ENCODE data around the gene METAP1D. TPM values are rescaled to one million over a fixed set of nuclear protein-coding genes. Genes with fewer than 3 reads are reported as not detected.
"Not testable (repeated sequence)": the region's sequence is repeated elsewhere in the genome, so short reads cannot be mapped to it uniquely, and the experiment has no call there.

METAP1D gene
- total RNA-seq, 1 experiment from 2014 or later: 6.9 TPM

DNA sequence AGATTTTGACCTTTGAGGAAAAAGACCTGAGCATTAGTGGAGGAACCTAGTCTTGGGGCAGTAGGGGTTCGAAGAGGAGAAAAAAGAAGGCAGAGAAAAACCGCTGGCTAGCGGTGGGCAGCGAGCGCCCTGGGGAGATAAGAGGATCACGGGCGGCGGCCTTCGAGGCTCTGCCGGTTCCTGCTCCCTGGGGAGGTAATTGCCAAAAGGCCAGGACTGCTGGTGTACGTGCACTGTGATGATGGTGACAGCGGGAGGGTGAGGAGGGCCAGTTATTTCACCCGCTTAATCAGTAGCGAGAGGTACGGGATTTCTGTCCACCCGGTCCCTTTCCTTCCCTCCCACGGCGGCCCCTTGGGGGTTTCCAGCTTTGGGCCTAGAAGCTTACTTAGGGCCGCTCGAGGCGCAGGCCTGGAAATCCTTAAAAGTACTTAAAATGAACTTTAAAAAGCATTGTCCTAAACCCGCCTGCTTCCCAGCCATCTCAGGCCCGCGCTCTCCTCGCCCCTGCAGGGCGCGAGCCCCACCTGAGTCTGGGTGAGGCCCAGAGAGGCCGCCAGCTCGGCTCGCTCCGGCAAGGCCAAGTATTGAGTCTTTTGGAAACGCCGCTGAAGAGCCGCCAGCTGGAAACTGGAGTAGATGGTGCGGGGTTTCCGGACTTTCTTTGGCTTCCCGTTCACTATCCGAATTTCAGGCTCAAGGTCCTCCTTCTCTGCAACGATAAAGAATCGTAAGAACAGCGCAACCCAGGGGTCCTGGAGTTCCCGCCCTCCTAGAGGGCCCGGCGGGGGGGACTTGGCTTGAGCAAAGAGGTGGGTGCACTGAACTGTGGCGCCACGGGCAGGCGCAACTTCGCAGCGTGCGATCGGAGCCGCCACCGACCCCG, 101.4 kb downstream of the METAP1D start:
- DNase-seq: no peak
- Histone ChIP-seq H3K4me3 (peak overlapping the region; percentile 67), H3K36me3 (no peaks in the 10 kb centered on the region), H3K27me3 (no peaks in the 10 kb centered on the region), H3K9me3 (no peaks in the 10 kb centered on the region)

DNA sequence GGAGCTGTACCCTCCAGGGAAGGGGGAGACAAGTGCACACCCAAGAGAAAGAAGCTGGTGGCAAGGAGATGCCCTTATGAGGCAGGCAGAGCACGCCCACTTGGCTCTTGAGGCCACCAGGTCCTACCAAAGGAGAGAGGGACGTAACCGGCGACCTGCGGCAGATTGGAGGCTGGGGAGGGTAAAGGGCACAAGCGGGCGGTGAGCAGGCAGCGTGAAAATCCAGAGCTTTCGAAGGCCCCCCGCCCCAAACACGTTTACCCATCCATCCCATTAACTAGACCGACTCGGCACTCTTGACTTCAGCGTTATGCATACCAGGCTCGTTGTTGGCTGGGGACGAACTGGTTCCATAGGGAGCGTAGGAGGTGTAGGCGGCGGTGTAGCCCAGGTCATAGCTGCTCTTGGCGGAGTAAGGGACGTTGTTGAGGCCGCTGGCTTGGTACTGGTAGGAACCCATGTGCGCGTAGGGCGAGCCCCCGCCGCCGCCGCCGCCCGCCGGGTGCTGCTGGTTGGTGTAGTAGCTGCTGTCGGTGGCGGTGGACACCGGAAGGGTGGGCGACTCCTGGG, 102.2 kb downstream of the METAP1D start:
- no peaks in the 10 kb centered on the region for H3K27me3 ChIP-seq
- no peaks in the 10 kb centered on the region for H3K36me3 ChIP-seq
- H3K4me3 ChIP-seq: peak overlapping the region; percentile 67
- no peaks in the 10 kb centered on the region for H3K9me3 ChIP-seq
- no peak for DNase-seq

DNA sequence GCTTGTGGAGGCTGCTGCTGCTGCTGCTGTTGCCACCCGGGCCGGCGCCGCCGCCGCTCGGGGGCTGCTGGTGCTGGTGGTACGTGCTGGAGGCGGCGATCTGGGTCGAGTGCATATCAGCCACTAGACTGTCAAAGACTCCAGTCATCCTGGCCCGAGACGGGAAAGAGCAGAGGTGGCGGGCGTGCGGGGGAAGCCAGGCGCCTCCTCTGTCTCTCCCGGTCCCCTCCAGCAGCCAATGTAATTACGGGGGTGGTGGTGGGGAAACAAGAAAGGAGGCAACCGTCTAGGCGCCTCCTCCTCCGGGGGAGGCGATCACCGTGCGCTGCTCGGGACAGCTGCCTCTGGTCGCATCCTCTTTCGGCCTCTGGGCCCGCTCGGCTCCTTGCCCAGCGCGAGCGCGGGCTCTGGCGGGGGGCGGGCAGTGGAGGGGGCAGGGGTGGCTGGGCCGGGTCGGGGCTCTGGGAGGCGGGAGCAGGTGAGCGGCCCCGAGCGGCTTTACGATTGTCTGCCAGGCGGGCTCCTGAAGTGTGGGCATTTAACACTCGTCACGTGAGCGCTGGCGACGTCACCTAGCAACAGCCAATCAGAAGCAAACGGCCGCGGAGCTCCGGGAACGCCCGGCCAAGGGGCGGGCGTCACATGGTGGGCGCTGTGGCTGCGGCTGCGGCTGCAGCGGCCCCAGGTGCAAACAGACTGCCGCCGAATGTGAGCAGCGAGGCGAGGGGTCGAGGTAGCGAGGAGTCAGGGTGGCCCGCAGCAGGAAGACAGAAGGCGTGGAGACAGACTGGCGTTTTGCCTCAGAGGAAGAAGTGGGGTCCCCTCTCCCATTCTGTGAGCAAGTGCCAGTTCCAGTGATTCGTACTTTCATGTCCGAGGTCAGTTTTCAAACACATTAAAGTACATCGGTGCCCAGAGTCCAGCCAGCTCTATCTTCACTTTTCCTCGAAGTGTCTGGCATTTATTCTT, 102.9 kb downstream of the METAP1D start, which contains the start of gene DLX2:
DLX2 (minus strand) TSS at position 510 of the 969 bp plus-strand sequence; CDS start at position 148, 362 bp downstream.
- DNase-seq: peak; percentile 93
- H3K36me3 ChIP-seq: no peaks in the 10 kb centered on the region
- peak within 1 kb of the TSS; percentile 67 for H3K4me3 ChIP-seq
- no peaks in the 10 kb centered on the region for H3K9me3 ChIP-seq
- H3K27me3 ChIP-seq: no peaks in the 10 kb centered on the region

DNA sequence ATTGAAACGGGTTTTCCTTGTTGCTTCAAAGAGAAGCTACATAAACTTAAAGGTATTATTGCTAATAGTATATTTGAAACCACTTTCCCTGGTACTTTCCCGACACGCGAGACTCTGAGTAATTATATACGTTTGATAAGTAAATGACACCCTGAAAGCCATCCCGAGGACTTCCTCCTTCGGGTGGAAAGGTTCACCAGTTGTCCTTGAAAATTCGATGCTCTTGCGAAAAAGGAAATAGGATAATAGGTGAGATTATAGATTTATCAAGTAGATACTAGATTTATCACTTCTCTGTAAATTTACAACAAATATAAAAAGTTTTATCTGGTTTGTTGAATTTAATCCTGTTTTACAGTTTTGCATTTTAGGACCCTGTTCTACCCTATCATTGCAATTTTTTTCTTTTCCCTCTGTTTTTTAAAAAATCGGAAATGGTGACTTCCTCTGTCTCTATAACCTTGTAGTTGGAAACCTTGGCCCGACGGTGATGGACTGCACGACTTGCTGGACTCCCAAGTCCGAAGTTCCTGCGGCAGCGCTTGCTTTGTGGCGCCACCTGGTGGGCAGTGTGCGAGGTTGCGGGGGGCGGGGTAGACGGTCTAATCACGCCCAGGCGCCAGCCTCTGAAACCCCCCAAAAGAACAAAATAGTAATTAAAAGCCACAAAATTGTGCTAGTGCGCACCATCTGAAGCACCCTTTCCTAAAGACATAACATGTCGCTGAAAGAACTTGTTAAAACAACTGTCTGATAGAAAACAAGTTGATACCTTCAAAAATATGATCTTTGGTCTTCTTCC, 103.9 kb downstream of the METAP1D start:
- Histone ChIP-seq H3K36me3 (no peaks in the 10 kb centered on the region), H3K9me3 (no peaks in the 10 kb centered on the region), H3K4me3 (peak overlapping the region; percentile 67), H3K27me3 (no peaks in the 10 kb centered on the region)
- peak; percentile 82 for DNase-seq

DNA sequence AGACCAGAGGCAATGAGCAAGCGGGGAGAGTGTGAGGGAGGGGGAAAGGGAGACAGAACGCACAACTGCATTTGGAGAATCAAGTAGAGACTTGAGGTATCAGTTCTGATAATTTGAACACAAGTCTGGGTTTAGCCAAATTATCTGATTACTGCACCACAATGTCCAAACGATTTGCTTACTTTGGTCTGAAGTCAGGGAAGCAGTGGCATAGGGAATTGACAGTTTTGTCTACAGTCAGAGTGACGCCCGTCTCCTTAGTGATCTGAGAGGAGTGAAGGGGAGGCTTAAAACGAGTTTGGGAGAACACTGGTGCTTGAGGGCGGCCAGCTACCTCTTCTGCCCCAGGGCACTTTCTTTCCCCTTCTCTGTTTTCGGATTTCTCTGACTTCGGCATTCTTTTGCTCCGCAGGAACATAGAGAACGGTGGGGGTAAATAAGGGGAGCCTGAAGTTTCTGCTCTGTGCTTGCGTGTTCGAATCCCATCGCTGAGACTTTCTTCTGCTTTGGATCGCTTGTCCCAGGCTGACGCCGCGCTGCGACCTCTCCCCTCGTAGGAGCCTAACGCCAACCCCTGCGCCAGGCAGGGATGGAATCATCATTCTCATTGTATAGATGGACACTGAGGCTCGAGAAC, 105.8 kb downstream of the METAP1D start:
- H3K4me3 ChIP-seq: peak overlapping the region; percentile 50
- H3K9me3 ChIP-seq: no peaks in the 10 kb centered on the region
- H3K36me3 ChIP-seq: no peaks in the 10 kb centered on the region
- DNase-seq: no peak
- H3K27me3 ChIP-seq: no peaks in the 10 kb centered on the region

DNA sequence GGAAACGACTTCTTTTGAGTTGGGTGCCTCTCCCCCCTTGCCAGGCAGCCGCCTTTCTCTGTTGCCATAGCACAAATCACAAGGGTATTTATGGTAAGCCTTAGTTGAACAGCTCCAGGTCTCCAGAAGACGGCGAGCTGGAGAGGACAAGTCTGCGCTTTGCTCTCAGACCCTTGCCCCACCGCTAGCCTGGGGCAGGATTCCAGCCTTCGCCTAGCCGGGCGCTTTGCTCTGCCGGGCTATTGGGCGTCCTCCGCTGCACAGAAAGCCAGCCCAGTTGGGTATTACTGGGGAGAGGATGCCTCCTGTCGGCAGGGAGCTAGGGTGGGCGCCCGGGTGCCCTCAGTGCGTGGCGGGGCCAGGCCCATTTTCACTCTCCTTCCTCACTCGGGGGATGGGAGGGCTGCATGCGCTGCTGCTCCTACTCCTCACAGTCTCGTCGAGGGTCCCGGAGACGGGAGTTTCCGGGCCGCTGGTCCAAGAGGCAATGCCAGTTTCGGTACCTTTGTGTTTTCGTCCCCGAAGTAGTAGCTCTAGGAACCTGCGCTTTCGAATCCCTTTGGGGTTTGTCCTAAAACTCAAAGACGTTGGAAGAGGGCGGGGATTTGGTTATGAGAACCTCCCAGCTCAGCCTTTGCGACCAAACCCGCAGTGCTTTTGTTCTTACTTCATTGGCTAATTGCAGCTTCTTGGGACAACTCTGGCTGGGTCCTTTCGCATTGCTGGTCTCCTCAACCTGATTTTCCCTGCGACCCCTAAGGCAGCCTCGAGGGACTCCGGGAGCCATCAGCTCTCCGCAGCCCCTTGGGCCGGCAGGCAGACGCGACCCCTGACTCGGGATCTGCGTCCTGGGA, 106.6 kb downstream of the METAP1D start:
- peak; percentile 77 for DNase-seq
- H3K4me3 ChIP-seq: peak overlapping the region; percentile 50
- H3K27me3 ChIP-seq: no peaks in the 10 kb centered on the region
- no peaks in the 10 kb centered on the region for H3K36me3 ChIP-seq
- no peaks in the 10 kb centered on the region for H3K9me3 ChIP-seq

DNA sequence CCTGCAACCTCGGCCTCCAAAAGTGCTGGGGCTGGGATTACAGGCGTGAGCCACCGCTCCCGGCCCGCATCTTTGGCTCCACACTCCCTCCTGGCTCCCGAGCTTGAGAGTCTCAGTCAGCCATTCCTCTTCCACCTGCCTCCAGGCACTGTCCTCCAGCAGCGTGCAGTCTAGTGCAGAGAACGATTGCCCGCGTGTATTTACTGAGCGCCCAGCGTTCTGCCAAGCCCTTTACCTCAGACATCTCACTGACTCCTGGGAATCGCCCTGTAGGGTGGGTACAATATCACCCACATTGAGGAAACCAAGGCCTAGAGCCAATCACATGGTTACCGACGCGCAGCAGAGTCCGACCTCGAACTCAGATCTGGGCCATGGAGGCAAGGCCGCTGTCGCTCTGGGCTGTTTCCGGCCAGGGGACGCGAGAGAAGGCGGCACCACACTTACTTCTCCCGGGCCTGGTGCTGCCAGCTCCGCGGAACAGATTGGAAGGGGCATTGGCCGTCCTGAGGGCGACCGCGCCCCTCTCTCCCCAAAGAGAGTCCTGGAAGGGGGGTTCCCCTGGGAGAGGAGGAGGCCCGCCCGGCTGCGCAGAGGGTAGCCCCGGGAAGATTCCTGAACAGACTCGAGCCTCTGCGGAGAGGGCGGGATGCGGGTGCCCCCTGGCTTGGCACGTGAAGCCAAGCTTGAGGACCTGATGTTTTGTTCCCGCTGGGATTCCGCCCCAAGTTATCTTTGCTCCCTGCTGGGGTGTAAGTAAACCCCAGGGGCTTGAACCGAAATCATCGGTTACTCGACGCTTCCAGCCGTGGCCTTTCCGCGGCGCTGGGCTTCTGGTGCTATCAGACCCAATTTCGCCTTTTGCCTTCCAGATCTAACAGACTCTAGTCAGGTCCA, 108.2 kb downstream of the METAP1D start:
- no peak for DNase-seq
- Histone ChIP-seq H3K27me3 (no peaks in the 10 kb centered on the region), H3K36me3 (no peaks in the 10 kb centered on the region), H3K4me3 (no peak overlapping the region), H3K9me3 (no peaks in the 10 kb centered on the region)

DNA sequence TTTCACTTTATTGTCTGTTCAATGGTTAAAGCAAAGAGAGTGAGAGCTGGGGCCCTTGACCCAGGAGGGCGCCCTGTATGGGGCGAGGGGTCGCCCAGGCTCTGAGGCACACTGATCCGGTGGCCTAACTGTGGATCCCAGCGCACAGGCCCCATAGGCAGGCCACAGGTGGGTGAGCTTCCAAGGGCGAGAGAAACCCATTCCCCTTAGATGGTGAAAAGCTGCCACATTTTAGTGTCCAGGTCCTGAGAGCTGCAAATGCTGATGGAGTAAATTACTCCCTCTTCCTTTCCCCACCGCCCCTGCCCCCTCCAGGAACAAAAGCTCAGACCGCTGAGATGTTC, 108.8 kb downstream of the METAP1D start:
- no peak overlapping the region for H3K4me3 ChIP-seq
- DNase-seq: no peak
- no peaks in the 10 kb centered on the region for H3K27me3 ChIP-seq
- H3K9me3 ChIP-seq: no peaks in the 10 kb centered on the region
- no peaks in the 10 kb centered on the region for H3K36me3 ChIP-seq

DNA sequence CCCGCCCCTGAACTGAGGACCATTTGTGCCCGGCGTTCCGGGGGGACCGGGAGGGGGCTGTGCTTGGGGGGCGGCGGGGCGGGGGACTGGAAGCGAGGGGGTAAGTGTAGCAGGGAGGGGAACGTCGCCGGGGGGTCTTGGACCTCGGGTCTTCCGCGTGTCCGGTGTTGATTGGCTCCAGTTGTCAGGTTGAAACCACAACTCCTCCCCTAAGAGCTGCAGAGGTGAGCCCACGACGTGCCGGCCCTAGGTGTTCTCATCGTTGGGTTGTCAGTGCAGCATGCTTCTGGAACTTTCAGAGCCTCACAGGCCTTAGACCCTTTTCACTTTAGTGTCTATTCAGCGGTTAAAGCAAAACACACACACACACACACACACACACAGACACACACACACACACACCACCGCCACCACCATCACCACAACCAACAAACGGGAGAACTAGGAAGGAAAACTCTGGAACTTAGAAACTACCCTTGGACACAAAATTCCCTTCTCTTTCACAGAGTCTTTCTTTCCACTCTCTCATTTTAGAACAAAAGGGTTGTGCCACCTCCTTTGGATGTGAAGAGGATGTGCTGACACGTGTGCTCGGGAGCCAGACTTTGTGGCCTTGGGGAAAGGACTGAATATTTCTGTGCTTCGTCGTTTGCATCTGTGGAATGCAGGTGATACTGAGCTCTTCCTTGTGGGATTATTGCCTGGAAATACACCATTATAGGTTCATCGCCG, 109.7 kb downstream of the METAP1D start:
- Histone ChIP-seq H3K27me3 (no peaks in the 10 kb centered on the region), H3K4me3 (no peak overlapping the region)
- no peak for DNase-seq

DNA sequence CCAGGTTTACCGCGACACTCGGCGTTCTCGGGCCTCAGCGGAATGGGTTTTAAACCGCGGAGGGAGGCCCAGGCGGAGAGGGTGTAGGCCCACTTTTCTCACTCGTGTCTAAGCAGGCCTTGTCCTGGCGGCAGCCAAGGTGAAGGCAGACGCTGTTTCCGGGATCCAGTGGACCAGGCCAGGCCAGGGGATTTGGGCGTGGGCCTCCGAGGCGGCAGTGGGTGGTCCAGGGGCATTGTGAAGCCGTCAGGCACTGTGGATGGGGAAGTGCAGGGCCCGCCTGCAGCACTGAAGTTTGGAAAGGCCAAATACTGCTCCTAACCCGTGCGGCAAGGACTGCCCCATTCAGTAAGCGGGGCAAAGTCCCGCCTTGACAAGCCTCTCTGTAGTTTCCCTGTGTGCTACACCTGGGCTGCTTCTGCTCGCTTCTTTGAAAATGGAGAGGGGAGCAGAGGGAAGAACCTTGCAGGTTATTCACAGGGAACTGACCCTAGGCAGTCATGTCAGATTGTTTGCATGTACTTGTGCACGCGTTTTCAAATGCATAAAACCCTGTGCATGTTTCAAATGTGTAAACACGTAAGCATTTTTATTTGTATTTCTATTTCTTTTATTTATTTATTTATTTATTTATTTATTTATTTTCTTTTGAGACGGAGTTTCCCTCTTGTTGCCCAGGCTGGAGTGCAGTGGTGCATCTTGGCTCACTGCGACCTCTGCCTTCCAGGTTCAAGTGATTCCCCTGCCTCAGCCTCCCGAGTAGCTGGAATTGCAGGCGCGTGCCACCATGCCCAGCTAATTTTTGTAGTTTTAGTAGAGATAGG, 110.4 kb downstream of the METAP1D start:
- Histone ChIP-seq H3K9me3 (no peaks in the 10 kb centered on the region), H3K27me3 (no peaks in the 10 kb centered on the region), H3K4me3 (no peak overlapping the region), H3K36me3 (no peaks in the 10 kb centered on the region)
- no peak for DNase-seq

More for the DNA sequence above, 109.7 kb downstream of the METAP1D start:
- no peaks in the 10 kb centered on the region for H3K36me3 ChIP-seq
- H3K9me3 ChIP-seq: no peaks in the 10 kb centered on the region

DNA sequence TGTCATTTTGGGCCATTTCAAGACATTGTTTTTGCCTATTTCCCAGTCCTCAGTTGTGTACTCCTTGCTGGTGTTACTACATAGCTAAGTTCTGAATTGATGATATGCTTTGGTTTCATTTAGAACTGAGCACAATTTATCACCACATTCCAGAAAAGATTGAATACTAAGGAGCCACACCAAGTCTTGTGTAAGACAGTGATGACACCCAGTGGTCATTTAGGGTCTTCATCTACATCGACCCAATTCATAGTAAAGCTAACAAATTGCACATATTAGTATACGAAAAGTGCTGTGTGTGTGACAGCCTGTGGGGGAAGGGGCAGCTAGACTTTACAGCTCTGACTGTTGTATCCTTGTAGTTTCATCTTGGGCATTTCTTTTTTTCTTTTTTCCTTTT, 113.9 kb downstream of the METAP1D start:
- Histone ChIP-seq H3K36me3 (no peaks in the 10 kb centered on the region), H3K4me3 (no peak overlapping the region), H3K9me3 (no peaks in the 10 kb centered on the region), H3K27me3 (no peaks in the 10 kb centered on the region)
- DNase-seq: no peak

DNA sequence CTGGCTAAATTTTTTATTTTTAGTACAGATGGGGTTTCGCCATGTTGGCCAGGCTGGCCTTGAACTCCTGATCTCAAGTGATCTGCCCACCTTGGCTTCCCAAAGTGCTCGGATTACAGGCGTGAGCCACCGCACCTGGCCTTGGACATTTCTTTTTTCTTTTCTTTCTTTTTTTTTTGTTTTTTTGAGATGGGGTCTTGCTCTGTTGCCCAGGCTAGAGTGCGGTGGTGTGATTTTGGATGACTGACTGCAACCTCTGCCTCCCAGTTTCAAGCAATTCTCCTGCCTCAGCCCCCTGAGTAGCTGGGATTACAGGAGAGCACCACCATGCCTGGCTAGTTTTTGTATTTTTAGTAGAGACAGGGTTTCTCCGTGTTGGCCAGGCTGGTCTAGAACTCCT, 114.4 kb downstream of the METAP1D start:
- H3K9me3 ChIP-seq, H3K36me3 ChIP-seq, H3K27me3 ChIP-seq, H3K4me3 ChIP-seq, DNase-seq: not testable (repeated sequence)

DNA sequence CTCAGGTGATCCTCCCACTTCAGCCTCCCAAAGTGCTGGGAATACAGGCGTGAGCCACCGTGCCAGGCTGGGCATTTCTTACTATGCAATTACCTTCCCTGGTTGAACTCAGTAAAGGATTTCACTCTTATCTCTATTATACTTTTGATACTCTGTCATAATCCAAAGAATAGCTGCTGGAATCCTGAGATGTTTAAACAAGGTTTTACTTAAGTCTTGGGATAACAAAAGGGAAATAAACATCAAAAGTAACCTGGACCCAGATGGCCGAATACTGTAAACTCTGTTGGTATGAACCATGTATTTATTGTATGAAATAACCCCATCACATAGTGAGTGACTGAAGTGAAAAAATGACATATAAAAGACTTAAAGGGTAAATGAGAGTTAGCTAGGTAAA, 114.8 kb downstream of the METAP1D start:
- H3K9me3 ChIP-seq: no peaks in the 10 kb centered on the region
- no peaks in the 10 kb centered on the region for H3K27me3 ChIP-seq
- H3K4me3 ChIP-seq: no peak overlapping the region
- no peak for DNase-seq
- no peaks in the 10 kb centered on the region for H3K36me3 ChIP-seq
